ENCODE measurements around the gene TPST2.

TPST2 gene

GRCh38 chr22:26555478-26555877 lies 34.5 kb downstream of the TPST2 start:
- DNase-seq (ENCODE audit: low spot score) = no peak

- no peak for DNase-seq (ENCODE audit: low spot score)
Measured at GRCh38 chr22:26554956-26555355, 35.0 kb downstream of the TPST2 start.

- DNase-seq (ENCODE audit: low spot score) = no peak
Measured at GRCh38 chr22:26553056-26553752, 36.7 kb downstream of the TPST2 start.

GRCh38 chr22:26552466-26552865 lies 37.5 kb downstream of the TPST2 start:
- DNase-seq (ENCODE audit: low spot score) = no peak

GRCh38 chr22:26551568-26551967 lies 38.4 kb downstream of the TPST2 start:
- DNase-seq (ENCODE audit: low spot score) = no peak

GRCh38 chr22:26550498-26551033 lies 39.4 kb downstream of the TPST2 start:
- peak; percentile 22 for DNase-seq (ENCODE audit: low spot score)

GRCh38 chr22:26549902-26550497 lies 39.9 kb downstream of the TPST2 start:
- DNase-seq (ENCODE audit: low spot score) = no peak

GRCh38 chr22:26548984-26549383 lies 40.9 kb downstream of the TPST2 start:
- DNase-seq (ENCODE audit: low spot score) = no peak

GRCh38 chr22:26548303-26548702 lies 41.6 kb downstream of the TPST2 start:
- DNase-seq (ENCODE audit: low spot score) = no peak

- no peak for DNase-seq (ENCODE audit: low spot score)
Measured at GRCh38 chr22:26547837-26548236, 42.1 kb downstream of the TPST2 start.

GRCh38 chr22:26547426-26547825 lies 42.5 kb downstream of the TPST2 start:
- DNase-seq (ENCODE audit: low spot score) = no peak

GRCh38 chr22:26546282-26546681 lies 43.6 kb downstream of the TPST2 start:
- no peak for DNase-seq (ENCODE audit: low spot score)

GRCh38 chr22:26545827-26546226 lies 44.1 kb downstream of the TPST2 start:
- no peak for DNase-seq (ENCODE audit: low spot score)

GRCh38 chr22:26545385-26545784 lies 44.5 kb downstream of the TPST2 start:
- DNase-seq (ENCODE audit: low spot score) = no peak

- DNase-seq (ENCODE audit: low spot score) = no peak
Measured at GRCh38 chr22:26544489-26544888, 45.4 kb downstream of the TPST2 start.

GRCh38 chr22:26542831-26543230 lies 47.1 kb downstream of the TPST2 start:
- peak; percentile 37 for DNase-seq (ENCODE audit: low spot score)

- no peak for DNase-seq (ENCODE audit: low spot score)
Measured at GRCh38 chr22:26541167-26541819, 48.6 kb downstream of the TPST2 start.

- DNase-seq (ENCODE audit: low spot score) = no peak
Measured at GRCh38 chr22:26540119-26540518, 49.8 kb downstream of the TPST2 start.

- no peak for DNase-seq (ENCODE audit: low spot score)
Measured at GRCh38 chr22:26536762-26537134, 53.2 kb downstream of the TPST2 start.

- no peak for DNase-seq (ENCODE audit: low spot score)
Measured at GRCh38 chr22:26536056-26536761, 53.7 kb downstream of the TPST2 start.

GRCh38 chr22:26535603-26535908 lies 54.4 kb downstream of the TPST2 start:
- DNase-seq (ENCODE audit: low spot score) = no peak

- no peak for DNase-seq (ENCODE audit: low spot score)
Measured at GRCh38 chr22:26534874-26535602, 54.9 kb downstream of the TPST2 start.
